ENCODE measurements around the gene EID2.

EID2 gene

DNA sequence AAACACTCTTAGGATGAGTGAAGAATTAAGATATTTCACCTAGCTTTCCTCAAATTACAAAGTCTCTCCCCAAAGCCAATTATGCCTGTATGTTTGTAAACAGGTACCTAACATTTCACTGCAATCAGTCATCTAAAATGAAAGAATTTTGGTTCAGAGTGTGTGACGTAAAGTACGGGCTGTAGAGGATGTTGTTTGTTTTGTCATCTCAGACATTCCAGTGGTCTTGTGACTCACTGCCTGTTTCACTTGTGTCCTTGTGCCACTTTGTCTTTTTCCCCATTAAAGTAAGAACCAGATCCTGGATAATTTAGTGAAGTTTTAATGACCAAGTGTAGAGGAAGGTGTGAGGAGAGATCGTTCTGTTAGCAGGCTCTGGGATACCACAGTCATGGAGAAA lies 28.6 kb upstream of the EID2 start:
- Histone ChIP-seq H3K23ac (ENCODE audit: low read length) (no peak overlapping the region), H4K5ac (ENCODE audit: low read length) (no peak overlapping the region), H2BK5ac (ENCODE audit: low read length) (no peak overlapping the region), H3K27ac (ENCODE audit: low read depth, low read length) (no peak overlapping the region), H3K36me3 (ENCODE audit: control insufficient read depth, insufficient read depth, low read length) (no peaks in the 10 kb centered on the region), H3K56ac (ENCODE audit: low read length) (no peak overlapping the region), H4K8ac (ENCODE audit: low read depth, low read length) (no peak overlapping the region), H3K79me1 (ENCODE audit: low read length) (no peaks in the 10 kb centered on the region), H3K4me3 (ENCODE audit: low read length) (no peak overlapping the region), H2BK15ac (replicated peaks; ENCODE audit: low read depth) (no peak overlapping the region), H3K4me2 (ENCODE audit: low read length) (no peak overlapping the region), H3K4me1 (ENCODE audit: control insufficient read depth, low read depth, low read length) (no peaks in the 10 kb centered on the region), H3K18ac (ENCODE audit: low read length) (no peak overlapping the region), H3K9ac (ENCODE audit: low read length) (no peak overlapping the region), H2BK120ac (ENCODE audit: low read depth, low read length) (no peak overlapping the region), H3K4ac (ENCODE audit: low read depth, low read length) (no peak overlapping the region), H3K79me2 (ENCODE audit: control insufficient read depth, insufficient read depth, low read length) (no peaks in the 10 kb centered on the region), H3K27me3 (ENCODE audit: insufficient read depth, low read length, poor library complexity) (no peaks in the 10 kb centered on the region), H2AK5ac (ENCODE audit: low read length) (no peak overlapping the region)
- no peak for DNase-seq
- no CpG with 5 or more reads among the region's 3 CpGs for WGBS (ENCODE audit: extremely low coverage, insufficient coverage, low lambda C conversion rate)

DNA sequence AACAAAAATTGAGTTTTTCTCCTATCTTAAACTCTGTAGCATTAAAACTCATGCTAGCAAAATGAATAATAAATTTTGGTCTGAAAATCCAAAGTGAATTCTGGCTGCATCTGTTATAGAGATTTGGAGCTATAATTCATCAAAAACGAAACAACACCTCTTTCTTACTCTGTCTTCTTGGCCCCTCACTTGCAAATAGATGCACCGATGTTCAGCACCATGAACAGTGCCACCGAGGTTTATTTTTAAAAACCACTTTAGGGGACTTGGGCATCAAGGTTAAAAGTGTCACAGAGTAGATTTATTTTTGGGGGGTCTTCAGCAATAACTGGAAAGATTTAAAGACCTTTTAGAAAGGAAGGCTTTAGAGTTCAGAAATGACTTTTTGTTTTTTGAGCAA lies 26.1 kb upstream of the EID2 start:
- Histone ChIP-seq H4K8ac (ENCODE audit: low read depth, low read length) (no peak overlapping the region), H3K79me1 (ENCODE audit: low read length) (no peaks in the 10 kb centered on the region), H3K36me3 (ENCODE audit: control insufficient read depth, insufficient read depth, low read length) (no peaks in the 10 kb centered on the region), H3K9ac (ENCODE audit: low read length) (no peak overlapping the region), H3K4me1 (ENCODE audit: control insufficient read depth, low read depth, low read length) (no peaks in the 10 kb centered on the region), H3K4me2 (ENCODE audit: low read length) (no peak overlapping the region), H2BK5ac (ENCODE audit: low read length) (no peak overlapping the region), H3K27ac (ENCODE audit: low read depth, low read length) (no peak overlapping the region), H3K18ac (ENCODE audit: low read length) (no peak overlapping the region), H3K23ac (ENCODE audit: low read length) (no peak overlapping the region), H2BK120ac (ENCODE audit: low read depth, low read length) (no peak overlapping the region), H3K4me3 (ENCODE audit: low read length) (no peak overlapping the region), H3K56ac (ENCODE audit: low read length) (no peak overlapping the region), H4K5ac (ENCODE audit: low read length) (no peak overlapping the region), H3K27me3 (ENCODE audit: insufficient read depth, low read length, poor library complexity) (no peaks in the 10 kb centered on the region), H3K4ac (ENCODE audit: low read depth, low read length) (no peak overlapping the region), H3K79me2 (ENCODE audit: control insufficient read depth, insufficient read depth, low read length) (no peaks in the 10 kb centered on the region), H2AK5ac (ENCODE audit: low read length) (no peak overlapping the region), H2BK15ac (replicated peaks; ENCODE audit: low read depth) (no peak overlapping the region)
- WGBS (ENCODE audit: extremely low coverage, insufficient coverage, low lambda C conversion rate), result no CpG with 5 or more reads among the region's 3 CpGs
- no peak for DNase-seq

DNA sequence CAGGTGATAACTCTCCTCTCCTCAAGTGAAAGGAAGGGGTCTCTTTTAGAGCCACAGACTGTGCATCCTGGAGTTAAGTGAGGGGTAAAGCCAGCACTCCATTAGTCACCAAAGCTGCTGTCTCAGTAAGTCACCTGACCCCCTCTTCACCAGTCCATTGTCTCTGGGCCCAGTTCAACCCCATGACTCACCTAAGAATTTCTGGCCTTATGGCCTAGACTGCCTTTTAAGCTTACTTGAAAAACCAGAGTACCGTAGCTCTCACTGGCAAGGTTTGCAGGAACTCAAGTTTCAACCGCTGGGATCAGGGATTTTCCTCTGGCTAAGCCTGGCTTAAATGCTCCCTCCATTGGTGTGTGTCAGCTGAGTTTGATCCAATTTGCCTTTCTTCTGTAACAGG lies 23.4 kb upstream of the EID2 start:
- no peak overlapping the region for H4K8ac ChIP-seq (ENCODE audit: low read depth, low read length)
- WGBS (ENCODE audit: extremely low coverage, insufficient coverage, low lambda C conversion rate), result no CpG with 5 or more reads among the region's 2 CpGs
- H3K4me3 ChIP-seq (ENCODE audit: low read length), result no peak overlapping the region
- H2AK5ac ChIP-seq (ENCODE audit: low read length), result no peak overlapping the region
- no peak overlapping the region for H3K56ac ChIP-seq (ENCODE audit: low read length)
- H2BK120ac ChIP-seq (ENCODE audit: low read depth, low read length), result no peak overlapping the region
- no peak overlapping the region for H3K9ac ChIP-seq (ENCODE audit: low read length)
- H3K4me1 ChIP-seq (ENCODE audit: control insufficient read depth, low read depth, low read length), result no peaks in the 10 kb centered on the region
- H3K4ac ChIP-seq (ENCODE audit: low read depth, low read length), result no peak overlapping the region
- H3K23ac ChIP-seq (ENCODE audit: low read length), result no peak overlapping the region
- peak; percentile 49 for DNase-seq
- H3K4me2 ChIP-seq (ENCODE audit: low read length), result no peak overlapping the region
- H3K79me1 ChIP-seq (ENCODE audit: low read length), result no peaks in the 10 kb centered on the region
- H3K27ac ChIP-seq (ENCODE audit: low read depth, low read length), result no peak overlapping the region
- H3K27me3 ChIP-seq (ENCODE audit: insufficient read depth, low read length, poor library complexity), result no peaks in the 10 kb centered on the region
- H3K36me3 ChIP-seq (ENCODE audit: control insufficient read depth, insufficient read depth, low read length), result no peaks in the 10 kb centered on the region
- no peak overlapping the region for H4K5ac ChIP-seq (ENCODE audit: low read length)
- no peaks in the 10 kb centered on the region for H3K79me2 ChIP-seq (ENCODE audit: control insufficient read depth, insufficient read depth, low read length)
- no peak overlapping the region for H3K18ac ChIP-seq (ENCODE audit: low read length)
- H2BK15ac ChIP-seq (replicated peaks; ENCODE audit: low read depth), result no peak overlapping the region
- H2BK5ac ChIP-seq (ENCODE audit: low read length), result no peak overlapping the region

DNA sequence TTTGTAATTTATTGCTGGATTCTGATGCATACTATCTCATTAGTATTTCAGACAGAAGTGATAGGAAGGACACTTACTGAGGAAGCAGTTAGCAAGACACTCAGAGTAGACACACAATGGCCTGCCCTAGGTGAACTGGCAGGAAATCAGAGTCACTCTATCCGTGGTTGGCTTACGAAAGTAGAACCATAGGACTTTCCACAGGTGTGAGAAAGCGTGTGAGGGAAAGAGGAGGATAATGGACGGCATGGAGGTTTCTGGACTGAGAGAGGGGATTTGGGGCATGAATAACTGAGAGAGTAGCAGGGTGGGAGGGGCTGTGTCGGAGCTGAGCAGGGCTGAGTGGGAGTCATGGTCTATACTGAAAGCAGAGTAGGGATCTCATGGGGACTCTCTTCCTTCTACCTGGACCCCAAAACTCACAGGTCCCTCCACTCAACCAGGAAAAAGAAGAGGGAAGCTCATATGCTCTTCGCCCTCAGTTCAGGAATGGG lies 18.7 kb upstream of the EID2 start:
- WGBS (ENCODE audit: extremely low coverage, insufficient coverage, low lambda C conversion rate), result no CpG with 5 or more reads among the region's 6 CpGs
- Histone ChIP-seq H3K18ac (ENCODE audit: low read length) (no peak overlapping the region), H3K23ac (ENCODE audit: low read length) (no peak overlapping the region), H2BK120ac (ENCODE audit: low read depth, low read length) (no peak overlapping the region), H3K27me3 (ENCODE audit: insufficient read depth, low read length, poor library complexity) (no peaks in the 10 kb centered on the region), H3K79me2 (ENCODE audit: control insufficient read depth, insufficient read depth, low read length) (no peaks in the 10 kb centered on the region), H3K4me3 (ENCODE audit: low read length) (no peak overlapping the region), H3K4me2 (ENCODE audit: low read length) (no peak overlapping the region), H3K56ac (ENCODE audit: low read length) (no peak overlapping the region), H3K36me3 (ENCODE audit: control insufficient read depth, insufficient read depth, low read length) (no peaks in the 10 kb centered on the region), H3K4me1 (ENCODE audit: control insufficient read depth, low read depth, low read length) (no peaks in the 10 kb centered on the region), H2BK5ac (ENCODE audit: low read length) (no peak overlapping the region), H3K79me1 (ENCODE audit: low read length) (no peaks in the 10 kb centered on the region), H4K8ac (ENCODE audit: low read depth, low read length) (no peak overlapping the region), H3K27ac (ENCODE audit: low read depth, low read length) (no peak overlapping the region), H2AK5ac (ENCODE audit: low read length) (no peak overlapping the region), H3K9ac (ENCODE audit: low read length) (no peak overlapping the region), H2BK15ac (replicated peaks; ENCODE audit: low read depth) (no peak overlapping the region), H3K4ac (ENCODE audit: low read depth, low read length) (no peak overlapping the region), H4K5ac (ENCODE audit: low read length) (no peak overlapping the region)
- no peak for DNase-seq

DNA sequence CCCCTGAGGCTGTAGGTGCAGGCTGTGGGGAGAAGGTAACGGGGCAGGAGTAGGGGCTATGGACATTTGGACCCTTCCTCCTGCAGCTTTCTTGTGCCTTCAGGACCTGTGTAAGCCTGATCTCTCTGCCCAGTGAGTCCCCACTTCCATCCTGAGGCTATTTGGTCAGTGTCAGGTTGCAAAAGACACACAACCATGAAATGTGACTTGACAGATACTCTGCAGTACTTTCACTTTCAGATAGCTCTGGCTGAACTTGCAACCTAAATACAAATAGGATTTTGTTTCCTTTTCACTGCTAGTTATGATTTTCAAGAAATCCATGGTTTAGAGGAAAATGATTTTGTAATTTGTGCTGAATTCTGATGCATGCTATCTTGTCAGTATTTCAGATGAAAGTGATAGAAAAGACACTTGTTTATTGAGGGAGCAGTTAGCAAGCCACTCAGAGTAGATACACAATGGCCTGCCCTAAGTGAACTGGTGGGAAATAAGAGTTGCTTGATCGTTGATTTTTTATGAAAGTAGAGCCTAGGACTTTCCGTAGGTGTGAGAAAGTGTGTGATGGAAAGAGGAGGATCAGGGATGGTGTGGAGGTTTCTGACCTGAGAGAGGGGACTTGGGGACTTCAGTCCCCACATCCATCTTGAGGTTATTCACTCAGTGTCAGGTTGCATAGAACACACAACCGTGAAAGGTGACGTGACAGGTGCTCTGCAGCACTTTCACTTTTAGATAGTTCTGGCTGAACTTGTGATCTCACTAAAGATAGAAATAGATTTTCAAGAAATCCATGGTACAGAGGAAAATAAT lies 18.1 kb upstream of the EID2 start:
- Histone ChIP-seq H2BK5ac (ENCODE audit: low read length) (no peak overlapping the region), H3K4me1 (ENCODE audit: control insufficient read depth, low read depth, low read length) (no peaks in the 10 kb centered on the region)

DNA sequence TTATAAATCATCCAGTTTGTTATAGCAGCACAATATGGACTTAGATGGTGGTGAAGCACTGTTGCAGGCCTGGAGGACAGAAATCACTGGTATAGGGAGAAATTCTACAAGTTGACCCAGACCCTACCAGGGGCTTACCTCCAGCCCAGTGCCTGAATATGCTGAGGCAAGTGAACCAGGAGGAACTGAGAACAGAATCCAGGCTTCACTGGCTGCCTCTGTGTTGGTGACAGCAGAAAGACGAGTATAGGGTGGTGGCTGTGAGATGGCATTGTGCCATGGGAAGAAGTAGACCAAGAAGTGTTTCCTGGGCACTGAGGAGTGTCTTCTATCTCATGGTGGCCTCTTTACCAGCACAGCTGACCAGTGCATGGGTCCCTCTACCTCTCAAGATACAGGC lies 15.9 kb upstream of the EID2 start:
- H3K9ac ChIP-seq (ENCODE audit: low read length), result no peak overlapping the region
- H2BK120ac ChIP-seq (ENCODE audit: low read depth, low read length), result no peak overlapping the region
- H3K4me3 ChIP-seq (ENCODE audit: low read length), result no peak overlapping the region
- H3K56ac ChIP-seq (ENCODE audit: low read length), result no peak overlapping the region
- H2AK5ac ChIP-seq (ENCODE audit: low read length), result no peak overlapping the region
- no peaks in the 10 kb centered on the region for H3K27me3 ChIP-seq (ENCODE audit: insufficient read depth, low read length, poor library complexity)
- no peak overlapping the region for H3K23ac ChIP-seq (ENCODE audit: low read length)
- H3K4ac ChIP-seq (ENCODE audit: low read depth, low read length), result no peak overlapping the region
- H2BK5ac ChIP-seq (ENCODE audit: low read length), result no peak overlapping the region
- H3K36me3 ChIP-seq (ENCODE audit: control insufficient read depth, insufficient read depth, low read length), result no peaks in the 10 kb centered on the region
- H3K4me1 ChIP-seq (ENCODE audit: control insufficient read depth, low read depth, low read length), result no peaks in the 10 kb centered on the region
- no peaks in the 10 kb centered on the region for H3K79me2 ChIP-seq (ENCODE audit: control insufficient read depth, insufficient read depth, low read length)
- DNase-seq, result no peak
- no peak overlapping the region for H4K8ac ChIP-seq (ENCODE audit: low read depth, low read length)
- no peaks in the 10 kb centered on the region for H3K79me1 ChIP-seq (ENCODE audit: low read length)
- no CpG with 5 or more reads among the region's 1 CpG for WGBS (ENCODE audit: extremely low coverage, insufficient coverage, low lambda C conversion rate)
- no peak overlapping the region for H3K18ac ChIP-seq (ENCODE audit: low read length)
- no peak overlapping the region for H3K27ac ChIP-seq (ENCODE audit: low read depth, low read length)
- H2BK15ac ChIP-seq (replicated peaks; ENCODE audit: low read depth), result no peak overlapping the region
- no peak overlapping the region for H4K5ac ChIP-seq (ENCODE audit: low read length)
- H3K4me2 ChIP-seq (ENCODE audit: low read length), result no peak overlapping the region

More for the DNA sequence above, 18.1 kb upstream of the EID2 start:
- Histone ChIP-seq H4K5ac (ENCODE audit: low read length) (no peak overlapping the region), H3K4ac (ENCODE audit: low read depth, low read length) (no peak overlapping the region), H2BK15ac (replicated peaks; ENCODE audit: low read depth) (no peak overlapping the region), H3K9ac (ENCODE audit: low read length) (no peak overlapping the region), H3K23ac (ENCODE audit: low read length) (no peak overlapping the region), H3K36me3 (ENCODE audit: control insufficient read depth, insufficient read depth, low read length) (no peaks in the 10 kb centered on the region), H3K56ac (ENCODE audit: low read length) (no peak overlapping the region), H3K27me3 (ENCODE audit: insufficient read depth, low read length, poor library complexity) (no peaks in the 10 kb centered on the region), H3K27ac (ENCODE audit: low read depth, low read length) (no peak overlapping the region), H2BK120ac (ENCODE audit: low read depth, low read length) (no peak overlapping the region), H2AK5ac (ENCODE audit: low read length) (no peak overlapping the region), H3K18ac (ENCODE audit: low read length) (no peak overlapping the region), H3K4me3 (ENCODE audit: low read length) (no peak overlapping the region), H3K4me2 (ENCODE audit: low read length) (no peak overlapping the region), H3K79me1 (ENCODE audit: low read length) (no peaks in the 10 kb centered on the region), H4K8ac (ENCODE audit: low read depth, low read length) (no peak overlapping the region), H3K79me2 (ENCODE audit: control insufficient read depth, insufficient read depth, low read length) (no peaks in the 10 kb centered on the region)
- no peak for DNase-seq
- WGBS (ENCODE audit: extremely low coverage, insufficient coverage, low lambda C conversion rate), result 100% methylated on average over 2 of the region's 5 CpGs

All from mesendoderm (in vitro differentiated cells).